Stimulated activated CD8-positive, alpha-beta memory T cell treated with anti-CD3 and anti-CD28 coated beads, Interleukin-15, amount 100 ng/mL, for 48 hours (primary cell): Measurements from ENCODE around the gene ADCY2.
"Not testable (repeated sequence)": the region's sequence is repeated elsewhere in the genome, so short reads cannot be mapped to it uniquely, and the experiment has no call there.

ENCODE experiments used
- DNase-seq, 2 donors: peaks; one replicate each; pipeline ENCODE4 v3.0.0-alpha.2; 2020; ENCODE audit warnings: low read depth in 2 of 2

The ADCY2 gene

GRCh38 chr5:7395432-7395946 is 449 bp upstream of the ADCY2 start:
- no peak for DNase-seq

GRCh38 chr5:7396713-7397454 is 946 bp downstream of the ADCY2 start:
- no peak for DNase-seq

GRCh38 chr5:7397937-7398336 is 2.0 kb downstream of the ADCY2 start:
- DNase-seq = no peak

GRCh38 chr5:7398596-7399280 is 2.8 kb downstream of the ADCY2 start:
- no peak for DNase-seq

GRCh38 chr5:7405277-7405676 is 9.3 kb downstream of the ADCY2 start:
- no peak for DNase-seq

- no peak for DNase-seq
Observed at GRCh38 chr5:7410936-7411511, 15.1 kb downstream of the ADCY2 start.

- no peak for DNase-seq
Observed at GRCh38 chr5:7412409-7412808, 16.5 kb downstream of the ADCY2 start.

- no peak for DNase-seq
Observed at GRCh38 chr5:7415123-7415522, 19.2 kb downstream of the ADCY2 start.

GRCh38 chr5:7415587-7416535 is 19.9 kb downstream of the ADCY2 start:
- no peak for DNase-seq

GRCh38 chr5:7418276-7418675 is 22.3 kb downstream of the ADCY2 start:
- DNase-seq = no peak

GRCh38 chr5:7419367-7419766 is 23.4 kb downstream of the ADCY2 start:
- DNase-seq = no peak

GRCh38 chr5:7419846-7420245 is 23.9 kb downstream of the ADCY2 start:
- no peak for DNase-seq

- DNase-seq = no peak
Observed at GRCh38 chr5:7420510-7421280, 24.8 kb downstream of the ADCY2 start.

- DNase-seq = no peak
Observed at GRCh38 chr5:7422316-7423106, 26.6 kb downstream of the ADCY2 start.

GRCh38 chr5:7423231-7423630 is 27.3 kb downstream of the ADCY2 start:
- DNase-seq = not testable (repeated sequence)

- DNase-seq = no peak
Observed at GRCh38 chr5:7425830-7426229, 29.9 kb downstream of the ADCY2 start.

- no peak for DNase-seq
Observed at GRCh38 chr5:7426284-7426683, 30.3 kb downstream of the ADCY2 start.

- no peak for DNase-seq
Observed at GRCh38 chr5:7434914-7435313, 39.0 kb downstream of the ADCY2 start.

GRCh38 chr5:7435503-7435902 is 39.6 kb downstream of the ADCY2 start:
- no peak for DNase-seq

- DNase-seq = no peak
Observed at GRCh38 chr5:7436521-7436920, 40.6 kb downstream of the ADCY2 start.
